Activated CD4-positive, CD25-positive, alpha-beta regulatory T cell treated with anti-CD3 and anti-CD28 coated beads, Interleukin-2, amount 50 U/mL, for 72 hours (primary cell): ENCODE data around the gene PIK3R5.

Experiments
- DNase-seq: peaks from one replicate; pipeline ENCODE4 v3.0.0; 2021

The PIK3R5 gene

DNA sequence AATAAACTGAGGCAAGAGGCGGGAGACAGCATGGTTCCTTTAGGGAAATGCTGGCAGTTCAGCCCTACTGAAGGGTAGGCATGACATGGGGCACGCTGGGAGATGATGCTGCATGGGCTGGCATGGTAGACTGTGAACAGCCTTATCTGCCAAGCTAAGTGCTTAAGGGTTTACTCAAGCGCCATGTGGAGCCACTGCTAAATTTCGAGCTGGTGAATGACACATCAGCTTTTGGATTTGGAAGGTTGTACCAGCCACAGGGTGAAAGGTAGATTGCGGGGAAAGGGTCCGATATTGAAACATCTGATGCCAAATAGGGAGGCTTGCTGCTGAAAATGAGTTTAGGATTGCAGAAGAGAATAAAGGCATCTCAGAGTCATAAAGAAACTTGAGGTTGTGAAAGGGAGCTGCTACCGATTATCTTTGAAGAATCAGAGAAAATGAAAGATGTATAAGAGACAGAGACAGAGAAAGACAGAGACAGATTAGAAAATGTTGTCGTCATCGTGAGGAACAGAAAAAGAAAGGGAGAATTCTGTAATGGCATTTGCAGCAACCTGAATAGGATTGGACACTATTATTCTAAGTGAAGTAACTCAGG is 16.3 kb downstream of the PIK3R5 start:
- no peak for DNase-seq

- DNase-seq = no peak
Measured at GRCh38 chr17:8948462-8948861, 17.0 kb downstream of the PIK3R5 start.

- DNase-seq = no peak
Measured at GRCh38 chr17:8947201-8947600, 18.3 kb downstream of the PIK3R5 start.

- DNase-seq = no peak
Measured at GRCh38 chr17:8946476-8946875, 19.0 kb downstream of the PIK3R5 start.

DNA sequence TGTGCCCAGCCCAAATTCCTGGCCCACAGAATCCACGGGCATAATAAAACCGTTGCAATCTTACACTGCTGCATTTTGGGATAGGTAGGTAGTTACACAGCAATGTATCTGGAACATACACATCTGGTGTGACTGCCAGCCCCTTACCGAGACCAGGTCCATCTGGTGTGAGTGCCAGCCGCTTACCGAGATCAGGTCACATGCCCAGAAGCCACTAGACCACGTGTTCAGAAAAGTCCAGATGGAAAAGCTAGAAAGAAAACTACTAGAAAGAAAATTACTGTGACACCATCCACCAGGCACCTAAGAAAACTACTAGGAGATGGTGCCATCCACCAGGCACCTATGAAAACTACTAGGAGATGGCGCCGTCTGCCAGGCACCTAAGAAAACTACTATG is 19.4 kb downstream of the PIK3R5 start:
- no peak for DNase-seq

DNA sequence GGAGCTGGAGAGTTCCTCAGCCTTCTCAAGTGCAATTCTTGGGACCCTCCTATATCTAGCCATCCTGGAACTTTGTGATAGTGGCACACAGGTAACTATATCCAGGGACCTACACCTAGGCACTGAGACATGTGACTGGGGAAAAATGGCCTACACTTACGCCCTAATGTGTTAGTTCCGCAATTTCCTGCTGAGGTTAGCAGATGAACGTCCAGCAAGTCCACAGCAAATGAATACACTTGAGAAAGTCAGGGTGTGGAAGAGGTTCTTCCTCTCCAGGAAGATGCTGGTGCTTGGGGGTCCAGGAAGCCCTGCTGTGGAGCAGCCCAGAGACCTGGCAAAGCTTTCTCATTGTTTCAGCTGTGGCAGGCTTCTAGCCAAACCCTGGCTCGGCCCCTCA is 20.8 kb downstream of the PIK3R5 start:
- DNase-seq = no peak

DNA sequence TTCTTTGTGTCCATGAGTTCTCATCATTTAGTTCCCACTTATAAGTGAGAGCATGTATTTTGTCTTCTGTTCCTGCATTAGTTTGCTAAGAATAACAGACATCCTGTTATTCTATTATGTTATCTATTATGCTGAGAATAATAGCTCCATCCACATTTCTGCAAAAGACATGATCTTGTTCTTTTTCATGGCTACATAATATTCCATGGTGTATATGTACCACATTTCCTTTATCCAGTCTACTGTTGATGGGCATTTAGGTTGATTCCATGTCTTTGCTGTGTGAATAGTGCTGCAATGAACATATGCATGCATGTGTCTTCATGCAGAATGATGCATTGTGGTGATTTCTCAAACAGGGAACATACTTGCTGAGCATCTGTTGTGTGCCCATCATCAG is 21.4 kb downstream of the PIK3R5 start:
- DNase-seq = no peak

GRCh38 chr17:8941980-8942622 is 23.4 kb downstream of the PIK3R5 start:
- DNase-seq = no peak

DNA sequence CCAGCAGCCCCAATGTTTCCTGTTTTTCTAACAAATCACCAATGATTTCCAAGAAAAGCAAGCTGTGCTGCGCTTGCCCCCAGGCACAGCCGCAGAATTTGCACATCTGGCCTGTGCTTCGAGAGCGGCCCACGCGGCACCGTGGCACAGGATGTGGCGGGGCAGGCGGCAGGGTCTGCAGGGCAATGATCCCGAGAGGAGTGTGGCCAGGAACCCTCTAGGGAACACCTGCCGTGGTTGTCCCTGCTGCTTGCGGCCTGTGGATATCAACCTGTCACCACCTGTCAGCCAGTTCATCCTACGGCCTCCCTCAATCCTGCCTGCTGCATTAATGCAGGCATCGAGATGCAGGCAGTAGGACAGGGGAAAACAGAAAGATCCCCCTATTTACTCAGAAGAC is 24.0 kb downstream of the PIK3R5 start:
- peak; percentile 72 for DNase-seq

- no peak for DNase-seq
Measured at GRCh38 chr17:8940866-8941471, 24.5 kb downstream of the PIK3R5 start.

- DNase-seq = no peak
Measured at GRCh38 chr17:8939496-8940334, 25.8 kb downstream of the PIK3R5 start.

GRCh38 chr17:8938933-8939332 is 26.6 kb downstream of the PIK3R5 start:
- DNase-seq = no peak

DNA sequence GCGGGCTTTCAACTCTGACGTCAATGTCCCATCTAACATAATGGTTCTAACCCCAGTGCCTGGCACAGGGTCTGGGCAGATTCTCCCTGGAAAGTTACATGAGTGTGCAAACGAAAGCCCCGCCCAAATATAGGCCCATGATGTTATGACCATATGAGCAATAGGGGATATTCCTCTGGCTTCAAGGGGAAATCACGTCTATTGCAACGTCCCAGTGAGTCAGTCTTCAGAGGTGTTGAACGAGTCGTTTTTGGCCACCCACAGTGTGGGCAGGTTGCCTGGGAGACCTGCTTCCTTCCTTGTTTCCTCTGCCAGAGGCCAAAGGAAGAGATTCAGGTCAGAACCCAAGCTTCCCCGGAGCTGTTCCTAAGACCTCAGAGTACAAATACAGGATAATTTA is 30.3 kb downstream of the PIK3R5 start:
- no peak for DNase-seq

GRCh38 chr17:8934346-8934745 is 31.2 kb downstream of the PIK3R5 start:
- DNase-seq = no peak

GRCh38 chr17:8930649-8931048 is 34.9 kb downstream of the PIK3R5 start:
- no peak for DNase-seq

- DNase-seq = no peak
Measured at GRCh38 chr17:8928347-8928746, 37.2 kb downstream of the PIK3R5 start.

DNA sequence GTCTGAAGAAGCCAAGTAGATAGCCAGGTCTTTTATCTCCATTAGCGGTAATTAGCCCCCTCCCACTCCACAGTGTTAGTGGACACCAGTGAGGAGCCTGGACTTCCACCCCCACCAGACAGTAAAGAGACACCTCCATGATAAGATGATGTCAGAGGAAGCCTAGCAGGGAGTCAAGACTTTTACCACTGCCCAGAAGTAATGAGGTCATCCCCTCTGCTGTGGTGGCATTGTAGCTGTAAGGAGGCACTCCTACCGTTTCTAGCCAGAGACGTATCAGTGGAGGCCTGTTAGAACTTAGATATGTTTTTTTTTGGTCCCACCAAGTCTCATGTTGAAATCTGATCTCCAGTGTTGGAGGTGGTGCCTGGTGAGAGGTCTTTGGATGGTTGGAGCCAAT is 38.1 kb downstream of the PIK3R5 start:
- DNase-seq = no peak

- DNase-seq = no peak
Measured at GRCh38 chr17:8925808-8926207, 39.7 kb downstream of the PIK3R5 start.

GRCh38 chr17:8925141-8925540 is 40.4 kb downstream of the PIK3R5 start:
- no peak for DNase-seq

DNA sequence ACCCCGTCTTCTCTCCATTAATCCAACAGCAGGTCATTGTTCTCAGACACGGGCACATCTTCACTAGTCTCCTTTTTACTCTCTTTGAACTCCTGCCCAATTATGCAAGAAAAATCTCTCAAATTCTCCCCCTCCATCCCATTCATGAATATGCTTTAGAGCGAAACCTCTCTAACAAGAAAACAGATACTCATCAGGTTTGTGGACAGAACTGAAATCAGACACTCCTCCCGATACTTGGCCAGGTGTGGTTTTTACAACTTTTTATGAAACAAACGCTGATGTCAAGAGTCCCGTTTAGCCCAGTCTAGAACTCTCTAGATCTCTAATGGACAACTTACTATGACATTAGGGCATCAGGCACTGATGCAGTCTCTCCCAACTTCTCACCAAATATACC is 40.9 kb downstream of the PIK3R5 start:
- no peak for DNase-seq

DNA sequence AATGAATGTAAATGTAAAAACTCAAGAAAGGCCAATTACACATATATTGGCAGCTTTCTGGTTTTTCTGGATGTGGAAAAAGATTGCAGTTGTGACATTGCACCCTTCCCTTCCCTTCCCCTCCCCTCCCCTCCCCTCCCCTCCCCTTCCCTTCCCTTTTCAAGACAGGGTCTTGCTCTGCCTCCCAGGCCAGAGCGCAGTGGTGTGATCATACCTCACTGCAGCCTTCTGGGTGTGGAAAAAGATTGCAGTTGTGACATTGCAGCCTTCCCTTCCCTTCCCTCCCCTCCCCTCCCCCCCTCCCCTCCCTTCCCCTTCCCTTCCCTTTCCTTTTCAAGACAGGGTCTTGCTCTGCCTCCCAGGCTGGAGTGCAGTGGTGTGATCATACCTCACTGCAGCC is 41.7 kb downstream of the PIK3R5 start:
- no peak for DNase-seq

- DNase-seq = no peak
Measured at GRCh38 chr17:8922928-8923327, 42.6 kb downstream of the PIK3R5 start.

GRCh38 chr17:8922451-8922850 is 43.1 kb downstream of the PIK3R5 start:
- DNase-seq = no peak

DNA sequence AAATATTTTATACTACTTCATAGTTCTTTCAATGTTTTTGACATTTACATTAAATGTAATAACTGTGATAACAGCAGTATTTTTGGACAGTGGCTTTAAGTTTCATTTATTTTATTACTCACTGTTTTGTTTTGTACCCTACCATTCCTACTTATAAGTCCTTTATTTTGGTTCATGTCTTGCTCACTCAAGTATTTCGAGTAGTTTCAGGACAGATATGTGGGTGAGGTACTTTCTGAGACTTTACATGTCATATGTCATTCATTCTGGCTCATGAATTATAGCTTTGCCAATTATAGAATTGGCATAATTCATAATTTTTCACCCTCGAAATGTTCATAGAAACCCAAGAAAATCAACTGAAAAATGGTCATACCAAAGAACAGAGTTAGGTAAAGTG is 44.4 kb downstream of the PIK3R5 start:
- DNase-seq = no peak
